Prostate gland (tissue), 2 donors: Measurements from ENCODE around the gene TTC22.

Experiments
- POLR2A ChIP-seq: fragments of 450-650 bp; IDR thresholded peaks from one replicate; pipeline ENCODE4 v1.6.1; 2016; ENCODE audit warnings: antibody characterized with exemption, mild to moderate bottlenecking
- POLR2AphosphoS5 ChIP-seq: sonication (generic); formaldehyde crosslinking; IDR thresholded peaks from one replicate; pipeline ENCODE4 v1.6.1; 2017; ENCODE audit warnings: antibody characterized with exemption
- TF ChIP-seq, protein P1 (sequence below), 4 experiments: fragments of 200-600 bp in 2 of 4; fragments of 450-650 bp in 2 of 4; sonication (generic) in 2 of 4; IDR thresholded peaks; 1 replicate in 3 of 4; 2 replicates in 1 of 4; pipeline ENCODE4 v1.5.1; 2016 to 2019; ENCODE audit warnings: antibody characterized with exemption in 4 of 4, mild to moderate bottlenecking in 2 of 4, moderate library complexity in 2 of 4

DNA sequence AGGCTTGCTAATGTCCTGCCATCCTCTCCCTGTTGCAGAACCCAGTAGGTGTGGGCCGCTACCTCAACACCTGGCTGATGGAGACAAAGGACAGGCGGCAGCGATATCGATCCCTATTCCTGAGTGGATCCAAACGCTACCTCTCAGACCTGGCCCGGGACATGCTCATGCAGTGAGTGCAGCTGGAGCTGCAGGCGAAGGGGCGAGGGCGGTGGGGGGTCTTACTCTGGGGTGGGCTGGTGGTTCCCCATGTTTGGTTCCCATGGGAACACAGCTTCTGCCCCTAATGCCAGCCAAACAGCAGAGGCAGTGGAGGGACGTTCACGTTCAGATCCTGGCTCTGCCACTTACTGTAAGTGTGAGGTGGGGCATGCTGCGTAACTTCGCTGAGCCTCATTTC, 15.8 kb upstream of the TTC22 start:
- TF ChIP-seq, protein P1, sequence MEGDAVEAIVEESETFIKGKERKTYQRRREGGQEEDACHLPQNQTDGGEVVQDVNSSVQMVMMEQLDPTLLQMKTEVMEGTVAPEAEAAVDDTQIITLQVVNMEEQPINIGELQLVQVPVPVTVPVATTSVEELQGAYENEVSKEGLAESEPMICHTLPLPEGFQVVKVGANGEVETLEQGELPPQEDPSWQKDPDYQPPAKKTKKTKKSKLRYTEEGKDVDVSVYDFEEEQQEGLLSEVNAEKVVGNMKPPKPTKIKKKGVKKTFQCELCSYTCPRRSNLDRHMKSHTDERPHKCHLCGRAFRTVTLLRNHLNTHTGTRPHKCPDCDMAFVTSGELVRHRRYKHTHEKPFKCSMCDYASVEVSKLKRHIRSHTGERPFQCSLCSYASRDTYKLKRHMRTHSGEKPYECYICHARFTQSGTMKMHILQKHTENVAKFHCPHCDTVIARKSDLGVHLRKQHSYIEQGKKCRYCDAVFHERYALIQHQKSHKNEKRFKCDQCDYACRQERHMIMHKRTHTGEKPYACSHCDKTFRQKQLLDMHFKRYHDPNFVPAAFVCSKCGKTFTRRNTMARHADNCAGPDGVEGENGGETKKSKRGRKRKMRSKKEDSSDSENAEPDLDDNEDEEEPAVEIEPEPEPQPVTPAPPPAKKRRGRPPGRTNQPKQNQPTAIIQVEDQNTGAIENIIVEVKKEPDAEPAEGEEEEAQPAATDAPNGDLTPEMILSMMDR (IDR thresholded peaks at IDR 0.05) = no peak
- TF ChIP-seq POLR2AphosphoS5 (no peak), POLR2A (no peak)
